Esophagus squamous epithelium (tissue), 5 donors: Measurements from ENCODE around the gene ITPK1. TPM values are rescaled to one million over a fixed set of nuclear protein-coding genes. Genes with fewer than 3 reads are reported as not detected.
"Not testable (repeated sequence)": the region's sequence is repeated elsewhere in the genome, so short reads cannot be mapped to it uniquely, and the experiment has no call there.

Experiments
- DNase-seq: peaks from one replicate; lab custom pipeline; 2025; lab: John Stamatoyannopoulos, UW
- H3K27ac ChIP-seq, 4 donors: fragments of 200-600 bp; sonication (generic); one replicate each; pipeline ENCODE4 v1.5.1; 2016 to 2019; ENCODE audit warnings: mild to moderate bottlenecking in 1 of 4
- H3K27me3 ChIP-seq, 4 donors: fragments of 200-600 bp; sonication (generic); 1 replicate in 3 of 4; 2 replicates in 1 of 4; pipeline versions ENCODE4 v1.5.1 to v1.6.0; 2017 to 2021; ENCODE audit warnings: antibody characterized with exemption in 1 of 4
- H3K36me3 ChIP-seq, 3 donors: fragments of 200-600 bp; sonication (generic); one replicate each; pipeline ENCODE4 v1.5.1; 2016 to 2019
- H3K4me1 ChIP-seq, 3 donors: fragments of 200-600 bp; sonication (generic); one replicate each; pipeline ENCODE4 v1.5.1; 2017 to 2019
- H3K4me3 ChIP-seq, 4 donors: fragments of 200-600 bp; sonication (generic); 1 replicate in 3 of 4; 2 replicates in 1 of 4; pipeline ENCODE4 v1.5.1; 2016 to 2019; ENCODE audit warnings: mild to moderate bottlenecking in 2 of 4, moderate library complexity in 1 of 4
- H3K9me3 ChIP-seq, 3 donors: fragments of 200-600 bp; sonication (generic); one replicate each; pipeline ENCODE4 v1.5.1; 2016 to 2019
- POLR2A ChIP-seq, 4 donors: fragments of 450-650 bp; IDR thresholded peaks; one replicate each; pipeline ENCODE4 v1.6.1; 2017; ENCODE audit warnings: antibody characterized with exemption in 4 of 4, mild to moderate bottlenecking in 4 of 4, moderate library complexity in 3 of 4
- WGBS, 2 donors: methylation state at CpG; one replicate each; pipeline ENCODE4 v1.1.5; 2018; 5-methylcytosine and 5-hydroxymethylcytosine counted together
- intact Hi-C: fragments of 100-400 bp; cut with DNase I; formaldehyde crosslinking; loops from one replicate; pipeline ENCODE4 v1.15.0; 2022
- total RNA-seq, 4 donors: library from RNA; depleted of rRNA; stranded (reverse); fragments of >200 nt; gene quantifications; one replicate each; pipeline ENCODE4 v1.1.0, GENCODE V29; 2016
- TF ChIP-seq, protein P1 (sequence below), 6 experiments: fragments of 450-650 bp in 4 of 6; fragments of 200-600 bp in 2 of 6; sonication (generic) in 2 of 6; IDR thresholded peaks; one replicate each; pipeline ENCODE4 v1.5.1; 2016 to 2019; ENCODE audit warnings: antibody characterized with exemption in 6 of 6, mild to moderate bottlenecking in 4 of 6, moderate library complexity in 4 of 6
- donor health status: DM: yes; HTN: yes; CAD: no.

Gene ITPK1
- total RNA-seq, 4 donors from 2014 or later: 14.2 to 34.5 (median 25.8) TPM

DNA sequence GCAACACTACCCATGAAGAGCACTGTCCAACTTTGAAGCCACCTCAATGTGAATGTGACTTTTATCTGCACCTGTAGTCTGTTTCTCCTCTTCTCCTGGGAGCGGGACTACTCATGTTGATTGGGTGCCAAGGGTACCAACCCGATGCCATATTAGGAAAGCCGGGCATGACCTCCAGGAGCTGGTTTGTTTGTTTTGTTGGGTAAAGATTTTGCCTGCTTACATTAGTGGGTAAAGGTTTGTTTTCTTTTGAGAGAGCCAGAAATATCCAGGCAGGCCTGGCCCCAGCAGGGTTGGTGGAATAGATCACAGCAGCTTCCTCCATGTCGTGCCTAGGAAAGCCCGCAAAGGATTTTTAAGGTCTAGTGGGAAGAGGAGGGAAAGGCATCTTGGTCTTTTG, 19.7 kb upstream of the ITPK1 start:
- intact Hi-C loops: no loop called here
- no peak for DNase-seq
- H3K36me3 ChIP-seq: no peaks in the 10 kb centered on the region
- TF ChIP-seq, protein P1, sequence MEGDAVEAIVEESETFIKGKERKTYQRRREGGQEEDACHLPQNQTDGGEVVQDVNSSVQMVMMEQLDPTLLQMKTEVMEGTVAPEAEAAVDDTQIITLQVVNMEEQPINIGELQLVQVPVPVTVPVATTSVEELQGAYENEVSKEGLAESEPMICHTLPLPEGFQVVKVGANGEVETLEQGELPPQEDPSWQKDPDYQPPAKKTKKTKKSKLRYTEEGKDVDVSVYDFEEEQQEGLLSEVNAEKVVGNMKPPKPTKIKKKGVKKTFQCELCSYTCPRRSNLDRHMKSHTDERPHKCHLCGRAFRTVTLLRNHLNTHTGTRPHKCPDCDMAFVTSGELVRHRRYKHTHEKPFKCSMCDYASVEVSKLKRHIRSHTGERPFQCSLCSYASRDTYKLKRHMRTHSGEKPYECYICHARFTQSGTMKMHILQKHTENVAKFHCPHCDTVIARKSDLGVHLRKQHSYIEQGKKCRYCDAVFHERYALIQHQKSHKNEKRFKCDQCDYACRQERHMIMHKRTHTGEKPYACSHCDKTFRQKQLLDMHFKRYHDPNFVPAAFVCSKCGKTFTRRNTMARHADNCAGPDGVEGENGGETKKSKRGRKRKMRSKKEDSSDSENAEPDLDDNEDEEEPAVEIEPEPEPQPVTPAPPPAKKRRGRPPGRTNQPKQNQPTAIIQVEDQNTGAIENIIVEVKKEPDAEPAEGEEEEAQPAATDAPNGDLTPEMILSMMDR (IDR thresholded peaks at IDR 0.05): no peak
- no peak for TF ChIP-seq POLR2A (IDR thresholded peaks at IDR 0.05)
- peaks cover 0 to 24% (median 8%) of the 10 kb centered on the region in 3 donors for H3K4me1 ChIP-seq
- WGBS, 2 donors: 72 to 78% methylated on average over 4 to 5 of the region's 5 CpGs
- no peaks in the 10 kb centered on the region for H3K9me3 ChIP-seq
- no peak overlapping the region for H3K4me3 ChIP-seq
- H3K27ac ChIP-seq: no peak overlapping the region
- no peaks in the 10 kb centered on the region for H3K27me3 ChIP-seq

DNA sequence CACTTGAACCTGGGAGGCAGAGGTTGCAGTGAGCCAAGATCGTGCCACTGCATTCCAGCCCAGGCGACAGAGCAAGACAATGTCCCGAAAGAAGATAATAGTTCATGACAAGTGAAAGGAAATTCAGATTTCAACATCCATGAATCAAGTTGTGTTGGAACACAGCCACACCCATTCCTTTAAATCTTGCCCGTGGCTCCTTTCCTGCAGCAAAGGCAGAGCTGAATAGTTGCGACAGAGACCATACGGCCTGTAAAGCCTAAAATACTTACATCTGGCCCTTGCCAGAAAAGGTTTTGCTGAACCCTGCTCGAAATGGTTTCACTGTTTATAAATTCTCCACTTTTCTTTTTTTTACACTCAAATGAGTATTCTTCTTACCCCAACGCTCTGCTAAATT, 17.7 kb upstream of the ITPK1 start:
- intact Hi-C loops: no loop called here
- H3K36me3 ChIP-seq: no peaks in the 10 kb centered on the region
- H3K27ac ChIP-seq: peak overlapping the region; percentile 49 to 72 (median 61)
- TF ChIP-seq, protein P1 (IDR thresholded peaks at IDR 0.05): no peak
- TF ChIP-seq POLR2A (IDR thresholded peaks at IDR 0.05): no peak
- peaks cover 0 to 24% (median 8%) of the 10 kb centered on the region in 3 donors for H3K4me1 ChIP-seq
- DNase-seq: no peak
- H3K9me3 ChIP-seq: no peaks in the 10 kb centered on the region
- no peaks in the 10 kb centered on the region for H3K27me3 ChIP-seq
- no peak overlapping the region for H3K4me3 ChIP-seq
- 23 to 26% methylated on average over 8 of the region's 8 CpGs for WGBS, 2 donors

DNA sequence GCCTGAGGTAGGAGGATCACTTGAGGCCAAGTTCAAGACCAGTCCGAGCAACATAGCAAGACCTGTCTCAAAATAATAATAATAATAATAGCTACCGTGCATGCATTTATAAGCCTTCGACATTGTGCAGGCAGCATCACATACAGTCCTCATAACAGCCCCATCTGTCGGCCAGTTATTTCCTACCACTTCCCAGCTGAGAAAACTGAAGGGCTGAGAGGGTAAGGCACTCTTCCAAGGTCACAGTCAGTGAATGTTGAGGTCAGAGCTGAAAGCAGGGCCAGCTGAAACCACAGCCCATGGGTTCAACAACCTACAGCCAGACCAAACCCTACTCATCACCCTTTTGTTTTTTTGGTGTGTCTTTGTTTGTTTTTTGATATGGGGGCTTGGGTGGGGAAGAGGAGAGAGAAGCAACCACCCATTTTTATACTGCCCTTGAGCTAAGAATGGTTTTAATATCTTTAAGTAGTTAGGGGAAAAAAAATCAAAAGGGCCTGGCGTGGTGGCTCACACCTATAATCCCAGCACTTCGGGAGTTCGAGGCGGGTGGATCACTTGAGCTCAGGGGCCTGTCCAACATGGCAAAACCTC, 16.8 kb upstream of the ITPK1 start:
- H3K4me3 ChIP-seq: no peak overlapping the region
- no peaks in the 10 kb centered on the region for H3K36me3 ChIP-seq
- WGBS, 2 donors: 62 to 82% methylated on average over 7 to 8 of the region's 8 CpGs
- H3K4me1 ChIP-seq: peaks cover 0 to 18% (median 8%) of the 10 kb centered on the region in 3 donors
- H3K27me3 ChIP-seq: no peaks in the 10 kb centered on the region
- no peaks in the 10 kb centered on the region for H3K9me3 ChIP-seq
- intact Hi-C loops: no loop called here
- DNase-seq: no peak
- TF ChIP-seq, protein P1 (IDR thresholded peaks at IDR 0.05): peak in 2 of 6 experiments; percentile 33
- no peak for TF ChIP-seq POLR2A (IDR thresholded peaks at IDR 0.05)
- H3K27ac ChIP-seq: peak overlapping the region in 3 of 4 donors; percentile 61 to 72 (median 61)

DNA sequence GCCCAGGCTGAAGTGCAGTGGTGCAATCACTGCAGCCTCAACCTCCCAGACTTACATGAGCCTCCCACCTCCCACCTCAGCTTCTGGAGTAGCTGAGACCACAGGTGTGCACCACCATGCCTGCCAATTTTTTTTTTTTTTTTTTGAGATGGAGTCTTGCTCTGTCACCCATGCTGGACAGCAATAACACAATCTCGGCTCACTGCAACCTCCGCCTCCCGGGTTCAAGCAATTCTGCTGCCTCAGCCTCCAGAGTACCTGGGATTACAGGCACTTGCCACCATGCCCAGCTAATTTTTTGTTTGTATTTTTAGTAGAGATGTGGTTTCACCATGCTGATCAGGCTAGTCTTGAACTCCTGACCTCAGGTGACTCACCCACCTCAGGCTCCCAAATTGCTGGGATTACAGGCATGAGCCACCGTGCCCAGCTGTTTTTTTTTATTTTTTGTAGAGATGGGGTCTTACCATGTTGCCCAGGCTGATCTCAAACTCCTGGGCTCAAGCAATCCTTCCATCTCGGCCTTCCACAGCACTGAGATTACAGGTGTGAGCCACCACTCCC, 15.6 kb upstream of the ITPK1 start:
- WGBS, 2 donors: 69 to 74% methylated on average over 5 of the region's 5 CpGs
- H3K27ac ChIP-seq, DNase-seq, H3K27me3 ChIP-seq, intact Hi-C loops, H3K36me3 ChIP-seq, H3K9me3 ChIP-seq, H3K4me3 ChIP-seq: not testable (repeated sequence)
- peaks cover 0 to 18% (median 8%) of the 10 kb centered on the region in 3 donors for H3K4me1 ChIP-seq

DNA sequence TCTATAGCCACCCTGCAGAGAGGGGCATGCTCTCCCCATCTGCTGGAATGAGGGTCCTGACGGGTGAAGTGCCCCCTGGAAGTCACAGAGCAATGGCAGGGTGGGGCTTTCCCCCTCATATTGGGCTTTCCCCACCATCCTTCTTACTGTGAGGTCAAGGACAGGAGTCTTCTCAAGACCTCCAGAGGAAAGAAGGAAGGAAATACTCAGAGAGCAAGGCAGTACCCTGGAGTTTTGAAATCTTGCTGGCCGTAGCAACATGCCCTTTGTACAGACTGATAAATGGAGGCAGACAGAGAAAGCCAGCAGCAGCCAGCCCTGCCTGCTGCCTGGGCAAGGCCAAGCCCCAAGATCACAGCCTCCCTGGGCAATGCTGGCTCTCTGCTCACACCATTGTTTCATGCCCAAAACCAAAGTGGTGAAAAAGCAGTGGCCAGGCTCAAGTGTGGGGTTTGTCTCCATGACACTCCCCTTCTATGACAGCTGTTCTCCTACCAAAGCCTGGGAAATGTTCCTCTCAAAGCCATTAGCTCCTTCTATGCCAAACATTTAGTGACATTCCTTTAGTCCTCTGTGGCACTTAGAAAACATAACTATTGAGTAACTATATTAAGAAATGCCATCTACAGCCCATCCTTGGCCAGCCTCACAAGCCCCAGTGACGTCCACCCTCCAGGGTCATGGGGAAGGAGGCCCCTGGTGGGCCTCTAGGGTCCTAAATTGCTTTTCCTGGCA, 13.2 kb upstream of the ITPK1 start:
- Histone ChIP-seq H3K36me3 (no peaks in the 10 kb centered on the region), H3K27me3 (no peaks in the 10 kb centered on the region), H3K27ac (no peak overlapping the region), H3K9me3 (no peaks in the 10 kb centered on the region), H3K4me1 (peaks cover 0 to 13% (median 5%) of the 10 kb centered on the region in 3 donors), H3K4me3 (no peak overlapping the region)
- no peak for TF ChIP-seq POLR2A (IDR thresholded peaks at IDR 0.05)
- TF ChIP-seq, protein P1 (IDR thresholded peaks at IDR 0.05): no peak
- DNase-seq: no peak
- WGBS, 2 donors: 52 to 63% methylated on average over 2 to 3 of the region's 3 CpGs
- intact Hi-C loops: no loop called here
